Measurements from ENCODE around the gene RBM43. TPM values are rescaled to one million over a fixed set of nuclear protein-coding genes. Genes with fewer than 3 reads are reported as not detected.

Gene RBM43
- total and polyA plus RNA-seq, 2 of the 4 experiments (the other 2 are of a cell fraction) = 1.6 to 3.6 TPM

- Histone ChIP-seq H3K56ac (ENCODE audit: extremely low read depth, insufficient read depth, low read length) (no peak overlapping the region), H3K4me2 (ENCODE audit: low read depth, low read length) (no peak overlapping the region), H4K8ac (ENCODE audit: low read depth in 2 of 2, low read length in 2 of 2) (no peak overlapping the region), H2AK9ac (replicated peaks; ENCODE audit: low read depth, low read length, poor library complexity) (no peak overlapping the region), H3K36me3 (ENCODE audit: control insufficient read depth, insufficient read depth, low read length) (peaks cover 2% of the 10 kb centered on the region; the same call in 1 of the 2 replicates), H3K79me1 (ENCODE audit: low read depth in 1 of 2, low read length in 2 of 2) (no peaks in the 10 kb centered on the region), H3K4me3 (ENCODE audit: insufficient read depth, low read depth, low read length) (no peak overlapping the region), H2BK120ac (ENCODE audit: low read depth, low read length) (no peak overlapping the region), H3K9ac (ENCODE audit: low read depth, low read length) (no peak overlapping the region), H2AK5ac (ENCODE audit: low read depth, low read length) (no peak overlapping the region), H3K4me1 (ENCODE audit: control insufficient read depth, insufficient read depth, low read length) (no peaks in the 10 kb centered on the region), H3K27me3 (ENCODE audit: control insufficient read depth, insufficient read depth, low read length) (no peaks in the 10 kb centered on the region), H3K4ac (ENCODE audit: low read depth, low read length) (no peak overlapping the region), H4K91ac (ENCODE audit: insufficient read depth, low read depth, low read length) (no peak overlapping the region), H3K27ac (ENCODE audit: insufficient read depth, low read length) (no peak overlapping the region), H3K23ac (ENCODE audit: low read depth, low read length) (no peak overlapping the region; the same call in 1 of the 2 replicates), H2BK5ac (ENCODE audit: low read depth, low read length, poor library complexity, severe bottlenecking) (no peak overlapping the region), H3K9me3 (ENCODE audit: control insufficient read depth, insufficient read depth, low read length) (no peaks in the 10 kb centered on the region), H2AFZ (replicated peaks; ENCODE audit: low read length, poor library complexity) (no peak overlapping the region), H3K14ac (replicated peaks; ENCODE audit: low read depth, low read length) (no peak overlapping the region), H4K5ac (ENCODE audit: low read depth, low read length) (no peak overlapping the region), H3K18ac (ENCODE audit: low read depth, low read length) (no peak overlapping the region), H2BK15ac (ENCODE audit: low read depth, low read length) (no peak overlapping the region), H3K9me1 (ENCODE audit: insufficient read depth, low read length) (no peaks in the 10 kb centered on the region), H2BK20ac (ENCODE audit: low read depth, low read length) (no peak overlapping the region), H4K20me1 (ENCODE audit: insufficient read depth, low read length) (no peaks in the 10 kb centered on the region)
- BruUV-seq (replicated peaks) = no TSS peak
- TF ChIP-seq MAFK (IDR thresholded peaks at IDR 0.05; ENCODE audit: low read depth, low read length) (no peak), RAD21 (IDR thresholded peaks at IDR 0.05; ENCODE audit: low read length) (no peak), RCOR1 (IDR thresholded peaks at IDR 0.05; ENCODE audit: insufficient replicate concordance, low read length) (no peak), CEBPB (IDR thresholded peaks at IDR 0.05; ENCODE audit: low read depth, low read length) (no peak), MAZ (IDR thresholded peaks at IDR 0.05; ENCODE audit: borderline replicate concordance, low read depth, low read length) (no peak), BHLHE40 (IDR thresholded peaks at IDR 0.05; ENCODE audit: low read depth, low read length) (no peak), RFX5 (IDR thresholded peaks at IDR 0.05; ENCODE audit: low read depth, low read length) (no peak), POLR2A (IDR thresholded peaks at IDR 0.05; ENCODE audit: low read depth, low read length) (no peak), FOS (IDR thresholded peaks at IDR 0.05; ENCODE audit: low read depth, low read length) (no peak), CHD1 (IDR thresholded peaks at IDR 0.05; ENCODE audit: low read depth, low read length) (no peak), MXI1 (IDR thresholded peaks at IDR 0.05; ENCODE audit: borderline replicate concordance, low read depth, low read length) (no peak), NFE2L2 (IDR thresholded peaks at IDR 0.05; ENCODE audit: low read depth, low read length) (no peak)
- TF ChIP-seq, protein P1, sequence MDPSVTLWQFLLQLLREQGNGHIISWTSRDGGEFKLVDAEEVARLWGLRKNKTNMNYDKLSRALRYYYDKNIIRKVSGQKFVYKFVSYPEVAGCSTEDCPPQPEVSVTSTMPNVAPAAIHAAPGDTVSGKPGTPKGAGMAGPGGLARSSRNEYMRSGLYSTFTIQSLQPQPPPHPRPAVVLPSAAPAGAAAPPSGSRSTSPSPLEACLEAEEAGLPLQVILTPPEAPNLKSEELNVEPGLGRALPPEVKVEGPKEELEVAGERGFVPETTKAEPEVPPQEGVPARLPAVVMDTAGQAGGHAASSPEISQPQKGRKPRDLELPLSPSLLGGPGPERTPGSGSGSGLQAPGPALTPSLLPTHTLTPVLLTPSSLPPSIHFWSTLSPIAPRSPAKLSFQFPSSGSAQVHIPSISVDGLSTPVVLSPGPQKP (IDR thresholded peaks at IDR 0.05; ENCODE audit: borderline replicate concordance, low read depth, low read length) = no peak
- TF ChIP-seq, protein P2, sequence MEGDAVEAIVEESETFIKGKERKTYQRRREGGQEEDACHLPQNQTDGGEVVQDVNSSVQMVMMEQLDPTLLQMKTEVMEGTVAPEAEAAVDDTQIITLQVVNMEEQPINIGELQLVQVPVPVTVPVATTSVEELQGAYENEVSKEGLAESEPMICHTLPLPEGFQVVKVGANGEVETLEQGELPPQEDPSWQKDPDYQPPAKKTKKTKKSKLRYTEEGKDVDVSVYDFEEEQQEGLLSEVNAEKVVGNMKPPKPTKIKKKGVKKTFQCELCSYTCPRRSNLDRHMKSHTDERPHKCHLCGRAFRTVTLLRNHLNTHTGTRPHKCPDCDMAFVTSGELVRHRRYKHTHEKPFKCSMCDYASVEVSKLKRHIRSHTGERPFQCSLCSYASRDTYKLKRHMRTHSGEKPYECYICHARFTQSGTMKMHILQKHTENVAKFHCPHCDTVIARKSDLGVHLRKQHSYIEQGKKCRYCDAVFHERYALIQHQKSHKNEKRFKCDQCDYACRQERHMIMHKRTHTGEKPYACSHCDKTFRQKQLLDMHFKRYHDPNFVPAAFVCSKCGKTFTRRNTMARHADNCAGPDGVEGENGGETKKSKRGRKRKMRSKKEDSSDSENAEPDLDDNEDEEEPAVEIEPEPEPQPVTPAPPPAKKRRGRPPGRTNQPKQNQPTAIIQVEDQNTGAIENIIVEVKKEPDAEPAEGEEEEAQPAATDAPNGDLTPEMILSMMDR (conservative IDR thresholded peaks at IDR 0.05; ENCODE audit: low read depth, low read length) = no peak
- TF ChIP-seq, protein P3, sequence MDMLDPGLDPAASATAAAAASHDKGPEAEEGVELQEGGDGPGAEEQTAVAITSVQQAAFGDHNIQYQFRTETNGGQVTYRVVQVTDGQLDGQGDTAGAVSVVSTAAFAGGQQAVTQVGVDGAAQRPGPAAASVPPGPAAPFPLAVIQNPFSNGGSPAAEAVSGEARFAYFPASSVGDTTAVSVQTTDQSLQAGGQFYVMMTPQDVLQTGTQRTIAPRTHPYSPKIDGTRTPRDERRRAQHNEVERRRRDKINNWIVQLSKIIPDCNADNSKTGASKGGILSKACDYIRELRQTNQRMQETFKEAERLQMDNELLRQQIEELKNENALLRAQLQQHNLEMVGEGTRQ (IDR thresholded peaks at IDR 0.05; ENCODE audit: low read depth, low read length) = no peak
- POLR2A ChIA-PET (ENCODE audit: unreplicated experiment) = interaction anchor here (0.6 kb wide), 1 partner anchor 12 kb away, joined by 8 read pairs; no protein-coding TSS in a partner anchor
- DNase-seq (no peak), ATAC-seq (ENCODE audit: low read depth) (no peak)
- intact Hi-C loops (cut with micrococcal nuclease) (no loop called here), dilution Hi-C loops (cut with HindIII; ENCODE audit: low sequenced_read_pairs, unreplicated experiment) (no loop called here), in situ Hi-C loops (cut with MboI; ENCODE audit: low sequenced_read_pairs) (loop anchor here (10.0 kb wide), 1 partner anchor 145 kb away; no protein-coding TSS in a partner anchor)
- CTCF ChIA-PET = no interaction called here
- WGBS, 2 experiments (ENCODE audit: extremely low coverage in 2 of 2, insufficient read length in 1 of 2) = no CpG with 5 or more reads among the region's 3 CpGs
Observed at GRCh38 chr2:151269798-151270568, 8.3 kb upstream of the RBM43 start.
